HepG2 (cell line): Measurements from ENCODE around the gene SLBP. TPM values are rescaled to one million over a fixed set of nuclear protein-coding genes. Genes with fewer than 3 reads are reported as not detected.

ENCODE experiments used
- ATAC-seq: fragments of 200-7000 bp; cut with Tn5 transposase; 3 replicates; pipeline ENCODE4 v1.9.1; 2020; ENCODE audit warnings: mild to moderate bottlenecking, moderate library complexity
- BruUV-seq: library from RNA; stranded (reverse); fragments of 400-500 nt; replicated peaks from 2 replicates; lab custom pipeline; 2021; lab: Mats Ljungman, UMichigan
- CTCF ChIA-PET: fragments of 300-600 bp; formaldehyde crosslinking; extraction: SDS; loops from one replicate; lab custom pipeline; 2021; ENCODE audit warnings: low total read pairs, inconsistent platforms, low intra/inter-chr PET ratio; lab: Yijun Ruan, JAX
- POLR2A ChIA-PET: fragments of 350-600 bp; sonication (Branson Sonifier 250); formaldehyde crosslinking; loops from one replicate; lab custom pipeline; 2020; ENCODE audit warnings: antibody characterized with exemption, inconsistent platforms; lab: Yijun Ruan, JAX
- DNase-seq: peaks from one replicate; pipeline ENCODE4 v3.0.0-alpha.2; 2015; ENCODE audit warnings: low spot score
- FAIRE-seq: peaks from 3 replicates; lab custom pipeline; 2011; peaks lifted over from hg19 to GRCh38; lab: Jason Lieb, UNC
- H2AFZ ChIP-seq: one replicate; pipeline ENCODE4 v1.6.1; 2011; ENCODE audit warnings: low read length, inconsistent platforms
- H3K27ac ChIP-seq: fragments of 300-600 bp; 3 replicates; pipeline ENCODE4 v1.8.0; 2011; ENCODE audit warnings: mixed run types, mild to moderate bottlenecking, mixed read lengths, low read length, inconsistent platforms; ENCODE audit not compliant: insufficient read depth; ENCODE audit errors: extremely low read length
- H3K27me3 ChIP-seq, 2 experiments: fragments of 200-600 bp in 1 of 2; 2 replicates in 1 of 2; 3 replicates in 1 of 2; pipeline versions ENCODE4 v1.6.0 to v1.8.0; 2011; ENCODE audit warnings: low read length in 2 of 2, mild to moderate bottlenecking in 2 of 2, moderate library complexity in 2 of 2, inconsistent platforms in 1 of 2; ENCODE audit not compliant: insufficient read depth in 2 of 2, control insufficient read depth in 1 of 2
- H3K36me3 ChIP-seq, 2 experiments: fragments of 200-600 bp in 1 of 2; replicated peaks in 1 of 2; 2 replicates in 1 of 2; 3 replicates in 1 of 2; pipeline versions ENCODE4 v1.5.1 to v1.8.0; 2011; ENCODE audit warnings: low read length in 2 of 2, inconsistent platforms in 1 of 2; ENCODE audit not compliant: insufficient read depth in 2 of 2, control insufficient read depth in 1 of 2
- H3K4me1 ChIP-seq: 2 replicates; pipeline ENCODE4 v1.5.1; 2012; ENCODE audit warnings: low read length, inconsistent platforms; ENCODE audit not compliant: insufficient read depth
- H3K4me2 ChIP-seq: 2 replicates; pipeline ENCODE4 v1.6.0; 2011; ENCODE audit warnings: low read depth, low read length, inconsistent platforms
- H3K4me3 ChIP-seq, 3 experiments: fragments of 200-600 bp in 1 of 3; sonication (generic), shearing (Covaris generic) in 1 of 3; replicated peaks in 1 of 3; 2 replicates each; pipeline ENCODE4 v1.5.1; 2011 to 2016; ENCODE audit warnings: low read length in 3 of 3, inconsistent platforms in 2 of 3, low read depth in 2 of 3, mild to moderate bottlenecking in 2 of 3, control low read depth in 1 of 3, mixed read lengths in 1 of 3; ENCODE audit not compliant: insufficient read depth in 1 of 3
- H3K79me2 ChIP-seq: one replicate; pipeline ENCODE4 v1.6.1; 2011; ENCODE audit warnings: low read length, inconsistent platforms; ENCODE audit not compliant: insufficient read depth
- H3K9ac ChIP-seq: 2 replicates; pipeline ENCODE4 v1.6.0; 2011; ENCODE audit warnings: mild to moderate bottlenecking, low read depth, low read length, inconsistent platforms; ENCODE audit not compliant: insufficient read depth
- H3K9me3 ChIP-seq: 2 replicates; pipeline ENCODE4 v1.5.1; 2012; ENCODE audit warnings: mild to moderate bottlenecking, low read length
- H4K20me1 ChIP-seq: 2 replicates; pipeline ENCODE4 v1.6.0; 2011; ENCODE audit warnings: inconsistent platforms, mild to moderate bottlenecking, low read length, moderate library complexity; ENCODE audit not compliant: insufficient read depth
- AKNA ChIP-seq: sonication (generic); formaldehyde crosslinking; IDR thresholded peaks from 2 replicates; pipeline ENCODE4 v1.4.0; 2020; ENCODE audit warnings: missing genetic modification reagents, borderline replicate concordance
- DPF2 ChIP-seq: sonication (generic); formaldehyde crosslinking; IDR thresholded peaks from 2 replicates; pipeline ENCODE4 v1.4.0; 2020; ENCODE audit warnings: mild to moderate bottlenecking, low read depth, missing genetic modification reagents, borderline replicate concordance
- HNF1A ChIP-seq, 2 experiments: sonication (generic) in 1 of 2; formaldehyde crosslinking in 1 of 2; IDR thresholded peaks; 2 replicates each; pipeline versions ENCODE4 v1.4.0 to v1.6.1; 2016 to 2020; ENCODE audit warnings: borderline replicate concordance in 1 of 2, low read depth in 1 of 2, mild to moderate bottlenecking in 1 of 2, missing genetic modification reagents in 1 of 2
- NCOR1 ChIP-seq: fragments of 200-600 bp; sonication (generic); IDR thresholded peaks from 2 replicates; pipeline ENCODE4 v1.7.0; 2017; ENCODE audit warnings: antibody characterized with exemption, low read length, borderline replicate concordance
- SOX6 ChIP-seq, 2 experiments: fragments of 450-650 bp in 1 of 2; sonication (generic) in 1 of 2; formaldehyde crosslinking in 1 of 2; IDR thresholded peaks; 2 replicates each; pipeline versions ENCODE4 v1.4.0 to v1.6.1; 2017 to 2020; ENCODE audit warnings: antibody characterized with exemption in 1 of 2, mild to moderate bottlenecking in 1 of 2, missing genetic modification reagents in 1 of 2
- ZNF260 ChIP-seq: sonication (generic); formaldehyde crosslinking; IDR thresholded peaks from 2 replicates; pipeline ENCODE4 v1.4.0; 2020; ENCODE audit warnings: missing genetic modification reagents, low read depth, mild to moderate bottlenecking, borderline replicate concordance
- ZNF275 ChIP-seq: sonication (generic); formaldehyde crosslinking; IDR thresholded peaks from 2 replicates; pipeline ENCODE4 v1.8.0; 2022; ENCODE audit warnings: missing genetic modification reagents, mild to moderate bottlenecking, inconsistent platforms, borderline replicate concordance
- ZNF3 ChIP-seq: IDR thresholded peaks from 2 replicates; pipeline ENCODE4 v1.7.0; 2017; ENCODE audit warnings: inconsistent platforms
- ZNF616 ChIP-seq: sonication (generic); formaldehyde crosslinking; IDR thresholded peaks from 2 replicates; pipeline ENCODE4 v1.5.0; 2020; ENCODE audit warnings: low read depth, mild to moderate bottlenecking, missing genetic modification reagents
- WGBS: methylation state at CpG from one replicate; pipeline ENCODE4 v1.1.6; 2017; ENCODE audit warnings: low lambda C conversion rate; 5-methylcytosine and 5-hydroxymethylcytosine counted together
- in situ Hi-C: cut with HindIII; loops from 2 replicates; pipeline ENCODE4 v1.10.0; 2017; ENCODE audit warnings: low pct_unique_long_range_greater_than_20kb; ENCODE audit not compliant: extremely low pct_ligation_motif_present
- intact Hi-C: fragments of 100-400 bp; cut with micrococcal nuclease; formaldehyde crosslinking; loops from one replicate; pipeline ENCODE4 v1.10.0; 2022; ENCODE audit not compliant: unreplicated experiment
- polyA plus RNA-seq, 8 experiments: library from polyadenylated mRNA; depleted of rRNA in 3 of 8; stranded (reverse) in 7 of 8; unstranded in 1 of 8; fragments of >200 nt; fragmentation: Illumina TruSeq in 4 of 8; extraction: Trizol in 4 of 8; gene quantifications; 2 replicates each; pipeline versions ENCODE4 v1.2.1 to v1.2.3, GENCODE V29; 2011 to 2016; ENCODE audit warnings: low read depth in 4 of 8, missing spikeins in 1 of 8, mixed read lengths in 1 of 8; ENCODE audit not compliant: insufficient read depth in 1 of 8
- total RNA-seq, 5 experiments: library from RNA; depleted of rRNA; stranded (reverse); fragments of >200 nt; fragmentation: Illumina TruSeq; extraction: Trizol; gene quantifications; 2 replicates each; pipeline ENCODE4 v1.2.3, GENCODE V29; 2016; ENCODE audit warnings: low read depth in 1 of 5
- TF ChIP-seq, protein P1 (sequence below): sonication (generic); formaldehyde crosslinking; IDR thresholded peaks from 2 replicates; pipeline ENCODE4 v1.4.0; 2020; ENCODE audit warnings: mild to moderate bottlenecking, missing genetic modification reagents

SLBP gene
- total and polyA plus RNA-seq, 2 of the 13 experiments (the other 11 are each of a cell fraction or from before 2014, with no cell fraction given): 43.9 to 104 TPM

DNA sequence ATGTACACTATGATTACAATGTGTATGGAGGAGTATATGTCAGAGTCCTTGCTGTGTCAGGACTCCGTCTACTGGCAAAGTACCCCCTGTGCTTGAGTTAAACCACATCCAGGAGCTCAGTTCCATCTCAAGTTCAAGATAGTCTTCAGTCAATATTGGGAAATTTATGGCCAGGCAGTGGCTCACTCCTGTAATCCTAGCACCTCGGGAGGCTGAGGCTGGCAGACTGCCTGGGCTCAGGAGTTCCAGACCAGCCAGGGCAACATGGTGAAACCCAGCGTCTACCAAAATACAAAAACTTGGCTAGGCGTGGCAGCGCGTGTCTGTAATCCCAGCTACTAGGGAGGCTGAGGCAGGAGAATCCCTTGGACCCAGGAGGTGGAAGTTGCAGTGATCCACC is 5.8 kb downstream of the SLBP start:
- in situ Hi-C loops: no loop called here
- no peak overlapping the region for H3K9ac ChIP-seq
- peaks cover 50% of the 10 kb centered on the region for H3K4me1 ChIP-seq
- H3K79me2 ChIP-seq: peaks cover 81% of the 10 kb centered on the region
- intact Hi-C loops: no loop called here
- POLR2A ChIA-PET: no interaction called here
- H3K27ac ChIP-seq: no peak overlapping the region
- H3K27me3 ChIP-seq: no peaks in the 10 kb centered on the region
- H4K20me1 ChIP-seq: peaks cover 6% of the 10 kb centered on the region; the same call in 1 of the 2 replicates
- ATAC-seq (no peak), FAIRE-seq (no peak), DNase-seq (no peak)
- H3K9me3 ChIP-seq: no peaks in the 10 kb centered on the region
- 96% methylated on average over 6 of the region's 6 CpGs for WGBS
- H3K36me3 ChIP-seq: peaks cover 11 to 41% of the 10 kb centered on the region in 2 experiments
- H2AFZ ChIP-seq: no peak overlapping the region
- H3K4me2 ChIP-seq: no peak overlapping the region
- no peak overlapping the region for H3K4me3 ChIP-seq
- CTCF ChIA-PET: no interaction called here
- no TSS peak for BruUV-seq
- no peak for TF ChIP-seq SOX6 (IDR thresholded peaks at IDR 0.05)
- TF ChIP-seq SOX6 (CRISPR knock-in tag; IDR thresholded peaks at IDR 0.05): no peak
- no peak for TF ChIP-seq DPF2
- no peak for TF ChIP-seq AKNA (CRISPR knock-in tag)
- TF ChIP-seq ZNF616 (CRISPR knock-in tag): no peak
- TF ChIP-seq ZNF275 (CRISPR knock-in tag): no peak
- no peak for TF ChIP-seq ZNF3 (CRISPR knock-in tag)
- TF ChIP-seq NCOR1: no peak
- TF ChIP-seq HNF1A (IDR thresholded peaks at IDR 0.05; ENCODE audit: low read depth): no peak
- no peak for TF ChIP-seq HNF1A (CRISPR knock-in tag; IDR thresholded peaks at IDR 0.05; ENCODE audit: borderline replicate concordance)
- no peak for TF ChIP-seq ZNF260 (CRISPR knock-in tag)
- TF ChIP-seq, protein P1, sequence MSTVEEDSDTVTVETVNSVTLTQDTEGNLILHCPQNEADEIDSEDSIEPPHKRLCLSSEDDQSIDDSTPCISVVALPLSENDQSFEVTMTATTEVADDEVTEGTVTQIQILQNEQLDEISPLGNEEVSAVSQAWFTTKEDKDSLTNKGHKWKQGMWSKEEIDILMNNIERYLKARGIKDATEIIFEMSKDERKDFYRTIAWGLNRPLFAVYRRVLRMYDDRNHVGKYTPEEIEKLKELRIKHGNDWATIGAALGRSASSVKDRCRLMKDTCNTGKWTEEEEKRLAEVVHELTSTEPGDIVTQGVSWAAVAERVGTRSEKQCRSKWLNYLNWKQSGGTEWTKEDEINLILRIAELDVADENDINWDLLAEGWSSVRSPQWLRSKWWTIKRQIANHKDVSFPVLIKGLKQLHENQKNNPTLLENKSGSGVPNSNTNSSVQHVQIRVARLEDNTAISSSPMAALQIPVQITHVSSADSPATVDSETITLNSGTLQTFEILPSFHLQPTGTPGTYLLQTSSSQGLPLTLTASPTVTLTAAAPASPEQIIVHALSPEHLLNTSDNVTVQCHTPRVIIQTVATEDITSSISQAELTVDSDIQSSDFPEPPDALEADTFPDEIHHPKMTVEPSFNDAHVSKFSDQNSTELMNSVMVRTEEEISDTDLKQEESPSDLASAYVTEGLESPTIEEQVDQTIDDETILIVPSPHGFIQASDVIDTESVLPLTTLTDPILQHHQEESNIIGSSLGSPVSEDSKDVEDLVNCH (CRISPR knock-in tag): no peak
